Left lung (tissue), 10 donors: ENCODE data around the gene PTPRN2. TPM values are rescaled to one million over a fixed set of nuclear protein-coding genes. Genes with fewer than 3 reads are reported as not detected.
"Not testable (repeated sequence)": the region's sequence is repeated elsewhere in the genome, so short reads cannot be mapped to it uniquely, and the experiment has no call there.

ENCODE experiments used
- ATAC-seq: fragments of 200-7000 bp; cut with Tn5 transposase; one replicate; pipeline ENCODE4 v1.9.1; 2020; ENCODE audit warnings: moderate library complexity
- DNase-seq, 4 donors: peaks; one replicate each; pipeline ENCODE4 v3.0.0-alpha.2; 2013 to 2020
- H3K27ac ChIP-seq, 2 donors: fragments of 200-600 bp; sonication (generic) in 1 of 2; one replicate each; pipeline versions ENCODE4 v1.5.0 to v1.8.0; 2020 to 2021
- H3K27me3 ChIP-seq, 2 donors: fragments of 200-600 bp; sonication (generic) in 1 of 2; one replicate each; pipeline versions ENCODE4 v1.5.0 to v1.8.0; 2020 to 2021
- H3K36me3 ChIP-seq, 2 donors: fragments of 200-600 bp; sonication (generic) in 1 of 2; one replicate each; pipeline versions ENCODE4 v1.5.0 to v1.8.0; 2020 to 2021
- H3K4me1 ChIP-seq, 2 donors: fragments of 200-600 bp; one replicate each; pipeline ENCODE4 v1.8.0; 2021
- H3K4me3 ChIP-seq, 2 donors: fragments of 200-600 bp; sonication (generic) in 1 of 2; one replicate each; pipeline versions ENCODE4 v1.5.0 to v1.8.0; 2020 to 2021; ENCODE audit warnings: mild to moderate bottlenecking in 1 of 2
- H3K9me3 ChIP-seq, 2 donors: fragments of 200-600 bp; sonication (generic) in 1 of 2; one replicate each; pipeline versions ENCODE4 v1.5.0 to v1.8.0; 2020 to 2021
- intact Hi-C, 2 donors: fragments of 100-400 bp; cut with DNase I; formaldehyde crosslinking; loops; one replicate each; pipeline versions ENCODE4 v1.11.2 to v1.14.2; 2022
- polyA plus RNA-seq, 6 donors: library from polyadenylated mRNA; unstranded; fragments of 120-200 nt; gene quantifications; one replicate each; pipeline ENCODE4 v1.2.1, GENCODE V29; 2013; ENCODE audit not compliant: insufficient read length in 6 of 6
- total RNA-seq, 2 donors: library from RNA; stranded (reverse); fragmentation: NEBNext Ultra II Directional; extraction: Animal tissue kit (Norgen Biotek cat#: 25700); gene quantifications; one replicate each; pipeline ENCODE4 v1.2.1, GENCODE V29; 2021
- TF ChIP-seq, protein P1 (sequence below), 2 donors: fragments of 200-600 bp; sonication (generic) in 1 of 2; IDR thresholded peaks; one replicate each; pipeline versions ENCODE4 v1.5.0 to v1.8.0; 2021; ENCODE audit warnings: antibody characterized with exemption in 2 of 2
- donor health status: DM: no; HTN: yes; CAD: no.
- donor health status: DM: no; HTN: no; CAD: no.

Gene PTPRN2
- total and polyA plus RNA-seq, 8 donors, result 4.0 to 7.8 (median 6.8) TPM

DNA sequence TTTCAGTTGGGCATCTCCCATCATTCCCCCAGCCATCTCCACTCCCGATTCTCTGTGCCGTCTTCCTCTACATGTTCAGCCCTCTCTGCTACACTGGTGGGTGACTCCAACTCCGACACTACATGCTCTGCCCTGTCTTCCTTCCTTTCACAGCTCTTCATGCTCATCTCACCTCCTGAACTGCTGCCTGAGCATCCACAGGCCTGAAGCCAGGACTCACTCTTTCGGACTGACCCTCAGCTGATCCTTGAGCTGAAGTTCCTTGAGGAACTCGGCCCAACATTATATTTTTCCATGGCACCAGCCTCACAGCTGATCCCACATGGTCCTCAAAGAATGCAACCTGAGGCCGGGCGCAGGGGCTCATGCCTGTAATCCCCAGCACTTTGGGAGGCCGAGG is 538.4 kb downstream of the PTPRN2 start:
- Histone ChIP-seq H3K9me3 (no peaks in the 10 kb centered on the region), H3K4me1 (no peaks in the 10 kb centered on the region), H3K4me3 (no peak overlapping the region), H3K27ac (no peak overlapping the region), H3K36me3 (no peaks in the 10 kb centered on the region), H3K27me3 (no peaks in the 10 kb centered on the region)
- TF ChIP-seq, protein P1, sequence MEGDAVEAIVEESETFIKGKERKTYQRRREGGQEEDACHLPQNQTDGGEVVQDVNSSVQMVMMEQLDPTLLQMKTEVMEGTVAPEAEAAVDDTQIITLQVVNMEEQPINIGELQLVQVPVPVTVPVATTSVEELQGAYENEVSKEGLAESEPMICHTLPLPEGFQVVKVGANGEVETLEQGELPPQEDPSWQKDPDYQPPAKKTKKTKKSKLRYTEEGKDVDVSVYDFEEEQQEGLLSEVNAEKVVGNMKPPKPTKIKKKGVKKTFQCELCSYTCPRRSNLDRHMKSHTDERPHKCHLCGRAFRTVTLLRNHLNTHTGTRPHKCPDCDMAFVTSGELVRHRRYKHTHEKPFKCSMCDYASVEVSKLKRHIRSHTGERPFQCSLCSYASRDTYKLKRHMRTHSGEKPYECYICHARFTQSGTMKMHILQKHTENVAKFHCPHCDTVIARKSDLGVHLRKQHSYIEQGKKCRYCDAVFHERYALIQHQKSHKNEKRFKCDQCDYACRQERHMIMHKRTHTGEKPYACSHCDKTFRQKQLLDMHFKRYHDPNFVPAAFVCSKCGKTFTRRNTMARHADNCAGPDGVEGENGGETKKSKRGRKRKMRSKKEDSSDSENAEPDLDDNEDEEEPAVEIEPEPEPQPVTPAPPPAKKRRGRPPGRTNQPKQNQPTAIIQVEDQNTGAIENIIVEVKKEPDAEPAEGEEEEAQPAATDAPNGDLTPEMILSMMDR (IDR thresholded peaks at IDR 0.05), result no peak
- intact Hi-C loops, result no loop called here
- ATAC-seq (no peak), DNase-seq (peak in 1 of 4 donors; percentile 5)

DNA sequence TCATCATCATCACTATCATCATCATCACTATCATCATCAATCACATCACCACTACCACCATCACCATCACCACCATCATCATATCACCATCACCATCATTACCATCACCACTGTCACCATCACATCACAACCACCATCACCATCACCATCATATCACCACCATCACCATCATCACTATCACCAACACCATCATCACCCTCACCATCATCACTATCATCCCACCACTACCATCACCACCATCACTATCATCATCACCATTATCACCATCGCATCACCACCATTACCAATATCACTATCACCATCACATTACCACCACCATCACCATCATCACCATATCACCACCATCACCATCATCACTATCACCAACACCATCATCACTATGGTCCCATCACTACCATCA is 539.1 kb downstream of the PTPRN2 start:
- intact Hi-C loops, result no loop called here
- Histone ChIP-seq H3K4me1 (no peaks in the 10 kb centered on the region), H3K27me3 (no peaks in the 10 kb centered on the region), H3K27ac (no peak overlapping the region), H3K36me3 (no peaks in the 10 kb centered on the region), H3K4me3 (no peak overlapping the region), H3K9me3 (no peaks in the 10 kb centered on the region)
- TF ChIP-seq, protein P1 (IDR thresholded peaks at IDR 0.05), result no peak
- DNase-seq (peak in 1 of 4 donors; percentile 1), ATAC-seq (no peak)

GRCh38 chr7:158047391-158048059 is 540.1 kb downstream of the PTPRN2 start:
- DNase-seq, result peak in 1 of 4 donors; percentile 4
- TF ChIP-seq, protein P1 (IDR thresholded peaks at IDR 0.05), result no peak
- intact Hi-C loops, result no loop called here
- H3K27me3 ChIP-seq, result no peaks in the 10 kb centered on the region
- ATAC-seq, result no peak
- no peaks in the 10 kb centered on the region for H3K4me1 ChIP-seq
- no peaks in the 10 kb centered on the region for H3K36me3 ChIP-seq
- H3K4me3 ChIP-seq, result no peak overlapping the region
- no peaks in the 10 kb centered on the region for H3K9me3 ChIP-seq
- H3K27ac ChIP-seq, result no peak overlapping the region

DNA sequence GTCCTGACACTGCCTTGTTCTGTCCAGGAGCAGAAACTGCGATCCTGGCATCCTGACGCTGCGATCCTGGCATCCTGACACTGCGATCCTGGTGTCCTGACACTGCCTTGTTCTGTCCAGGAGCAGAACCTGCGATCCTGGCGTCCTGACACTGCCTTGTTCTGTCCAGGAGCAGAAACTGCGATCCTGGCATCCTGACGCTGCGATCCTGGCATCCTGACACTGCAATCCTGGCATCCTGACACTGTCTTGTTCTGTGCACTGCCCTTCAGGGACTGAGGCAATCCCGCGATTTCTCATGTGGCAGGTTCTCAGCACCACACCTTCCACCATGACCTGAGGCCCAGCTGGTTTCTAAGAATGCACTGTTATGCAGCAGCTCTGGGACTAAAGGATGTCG is 541.4 kb downstream of the PTPRN2 start:
- H3K36me3 ChIP-seq, intact Hi-C loops, H3K9me3 ChIP-seq, H3K27ac ChIP-seq, H3K4me1 ChIP-seq, H3K4me3 ChIP-seq, H3K27me3 ChIP-seq, ATAC-seq: not testable (repeated sequence)
- peak in 1 of 4 donors; percentile 6 for DNase-seq

- Histone ChIP-seq H3K27ac (no peak overlapping the region), H3K4me1 (no peaks in the 10 kb centered on the region), H3K4me3 (no peak overlapping the region), H3K9me3 (peaks cover 0 to 11% of the 10 kb centered on the region in 2 donors), H3K27me3 (no peaks in the 10 kb centered on the region), H3K36me3 (no peaks in the 10 kb centered on the region)
- DNase-seq (peak in 1 of 4 donors; percentile 13), ATAC-seq (no peak)
- intact Hi-C loops, result no loop called here
- TF ChIP-seq, protein P1 (IDR thresholded peaks at IDR 0.05), result no peak
Observed at GRCh38 chr7:158044482-158044823, 543.2 kb downstream of the PTPRN2 start.
